Measurements from ENCODE around the gene E2F8.

The E2F8 gene

DNA sequence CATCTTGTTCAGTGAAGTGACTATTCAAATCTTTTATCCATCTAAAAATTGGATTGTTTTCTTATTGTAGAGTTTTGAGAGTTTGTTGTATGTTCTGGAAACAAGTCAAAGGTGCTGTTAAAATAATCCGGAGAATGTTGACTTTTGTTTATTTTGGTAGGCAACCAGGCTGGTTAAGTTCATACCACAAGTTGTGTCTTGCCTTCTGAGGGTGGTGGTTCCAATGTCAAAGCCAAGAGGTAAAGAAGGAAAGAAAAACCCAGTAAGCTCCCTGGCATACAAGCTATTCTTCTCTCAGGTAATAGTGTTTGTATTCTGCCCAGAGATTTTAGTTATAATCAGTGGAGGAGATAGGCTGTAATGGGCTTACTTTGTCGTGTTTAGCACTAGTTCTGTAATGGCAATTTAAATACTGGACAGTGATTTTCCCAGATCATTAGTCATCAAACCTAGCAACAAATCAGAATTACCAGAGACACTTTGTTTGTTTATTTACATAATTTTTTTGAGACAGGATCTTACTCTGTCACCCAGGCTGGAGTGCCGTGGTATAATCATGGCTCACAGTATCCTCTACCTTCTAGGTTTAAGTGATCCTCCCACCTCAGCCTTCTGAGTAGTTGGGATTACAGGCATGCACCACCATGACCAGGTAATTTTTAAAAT, 23.9 kb downstream of the E2F8 start:
- Histone ChIP-seq H3K79me1 (replicated peaks; ENCODE audit: low read length, poor library complexity, severe bottlenecking) (no peaks in the 10 kb centered on the region), H4K8ac (ENCODE audit: low read length) (no peak overlapping the region), H3K36me3 (ENCODE audit: control insufficient read depth in 1 of 2, insufficient read depth in 2 of 2, low read depth in 1 of 2, low read length in 2 of 2) (no peaks in the 10 kb centered on the region), H3K9ac (ENCODE audit: low read length) (no peak overlapping the region), H3K9me3 (ENCODE audit: control insufficient read depth, low read length) (no peaks in the 10 kb centered on the region), H3K4me2 (ENCODE audit: low read length, poor library complexity, severe bottlenecking) (no peak overlapping the region), H3K27ac (ENCODE audit: low read length, poor library complexity, severe bottlenecking) (no peak overlapping the region), H3K4me3 (ENCODE audit: insufficient read depth in 1 of 2, low read depth in 1 of 2, low read length in 2 of 2) (no peak overlapping the region), H4K91ac (ENCODE audit: low read length) (no peak overlapping the region), H2BK15ac (ENCODE audit: low read depth, poor library complexity, severe bottlenecking) (no peak overlapping the region), H3K23ac (ENCODE audit: low read length in 2 of 2) (no peak overlapping the region), H3K27me3 (ENCODE audit: control insufficient read depth in 1 of 2, insufficient read depth in 1 of 2, low read length in 2 of 2) (peaks cover 5 to 53% of the 10 kb centered on the region in 2 experiments), H2BK12ac (ENCODE audit: low read length in 2 of 2) (no peak overlapping the region), H3K14ac (ENCODE audit: low read length in 2 of 2) (no peak overlapping the region), H2BK120ac (ENCODE audit: low read depth, low read length) (no peak overlapping the region), H2AK5ac (ENCODE audit: low read length, severe bottlenecking) (no peak overlapping the region), H3K18ac (ENCODE audit: low read depth in 1 of 2, low read length in 2 of 2) (no peak overlapping the region), H3K4me1 (ENCODE audit: control insufficient read depth, insufficient read depth, low read depth, low read length) (no peaks in the 10 kb centered on the region), H2AFZ (ENCODE audit: low read depth, low read length) (no peak overlapping the region), H3K4ac (ENCODE audit: low read depth in 1 of 2, low read length in 2 of 2) (no peak overlapping the region), H2BK5ac (ENCODE audit: low read depth, low read length, poor library complexity, severe bottlenecking) (no peak overlapping the region)
- DNase-seq, result peak; percentile 19
- 55% methylated on average over 2 of the region's 3 CpGs for WGBS

DNA sequence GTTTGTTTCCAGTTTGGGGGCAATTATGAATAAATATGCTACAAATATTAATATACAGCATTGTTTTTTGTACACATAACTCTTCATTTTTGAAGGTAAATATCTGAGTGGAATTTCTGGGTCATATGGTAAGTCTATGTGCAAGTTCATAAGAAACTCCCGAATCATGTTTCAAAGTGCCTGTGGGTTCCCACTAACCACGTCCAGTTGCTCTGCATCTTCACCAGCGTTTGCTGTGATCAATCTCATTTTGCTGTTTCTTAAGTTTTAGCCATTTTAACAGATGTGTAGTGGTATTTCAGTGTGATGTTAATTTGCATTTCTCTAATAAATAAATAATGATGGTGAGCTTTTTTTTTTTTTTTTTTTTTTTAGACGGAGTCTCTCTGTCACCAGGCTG, 24.7 kb downstream of the E2F8 start:
- no peak overlapping the region for H2BK5ac ChIP-seq (ENCODE audit: low read depth, low read length, poor library complexity, severe bottlenecking)
- no peaks in the 10 kb centered on the region for H3K4me1 ChIP-seq (ENCODE audit: control insufficient read depth, insufficient read depth, low read depth, low read length)
- H3K27ac ChIP-seq (ENCODE audit: low read length, poor library complexity, severe bottlenecking), result no peak overlapping the region
- no peak overlapping the region for H3K18ac ChIP-seq (ENCODE audit: low read depth in 1 of 2, low read length in 2 of 2)
- H3K4me2 ChIP-seq (ENCODE audit: low read length, poor library complexity, severe bottlenecking), result no peak overlapping the region
- no peak overlapping the region for H2AFZ ChIP-seq (ENCODE audit: low read depth, low read length)
- H3K9me3 ChIP-seq (ENCODE audit: control insufficient read depth, low read length), result no peaks in the 10 kb centered on the region
- H2BK12ac ChIP-seq (ENCODE audit: low read length in 2 of 2), result no peak overlapping the region
- H3K9ac ChIP-seq (ENCODE audit: low read length), result no peak overlapping the region
- no peaks in the 10 kb centered on the region for H3K36me3 ChIP-seq (ENCODE audit: control insufficient read depth in 1 of 2, insufficient read depth in 2 of 2, low read depth in 1 of 2, low read length in 2 of 2)
- no peak overlapping the region for H4K91ac ChIP-seq (ENCODE audit: low read length)
- no peak overlapping the region for H3K4me3 ChIP-seq (ENCODE audit: insufficient read depth in 1 of 2, low read depth in 1 of 2, low read length in 2 of 2)
- H4K8ac ChIP-seq (ENCODE audit: low read length), result no peak overlapping the region
- DNase-seq, result no peak
- no peak overlapping the region for H2BK15ac ChIP-seq (ENCODE audit: low read depth, poor library complexity, severe bottlenecking)
- H3K79me1 ChIP-seq (replicated peaks; ENCODE audit: low read length, poor library complexity, severe bottlenecking), result no peaks in the 10 kb centered on the region
- H2AK5ac ChIP-seq (ENCODE audit: low read length, severe bottlenecking), result no peak overlapping the region
- no peak overlapping the region for H3K14ac ChIP-seq (ENCODE audit: low read length in 2 of 2)
- H3K27me3 ChIP-seq (ENCODE audit: control insufficient read depth in 1 of 2, insufficient read depth in 1 of 2, low read length in 2 of 2), result peaks cover 5 to 55% of the 10 kb centered on the region in 2 experiments
- no peak overlapping the region for H2BK120ac ChIP-seq (ENCODE audit: low read depth, low read length)
- no peak overlapping the region for H3K4ac ChIP-seq (ENCODE audit: low read depth in 1 of 2, low read length in 2 of 2)
- 97% methylated on average over 3 of the region's 4 CpGs for WGBS
- no peak overlapping the region for H3K23ac ChIP-seq (ENCODE audit: low read length in 2 of 2)

DNA sequence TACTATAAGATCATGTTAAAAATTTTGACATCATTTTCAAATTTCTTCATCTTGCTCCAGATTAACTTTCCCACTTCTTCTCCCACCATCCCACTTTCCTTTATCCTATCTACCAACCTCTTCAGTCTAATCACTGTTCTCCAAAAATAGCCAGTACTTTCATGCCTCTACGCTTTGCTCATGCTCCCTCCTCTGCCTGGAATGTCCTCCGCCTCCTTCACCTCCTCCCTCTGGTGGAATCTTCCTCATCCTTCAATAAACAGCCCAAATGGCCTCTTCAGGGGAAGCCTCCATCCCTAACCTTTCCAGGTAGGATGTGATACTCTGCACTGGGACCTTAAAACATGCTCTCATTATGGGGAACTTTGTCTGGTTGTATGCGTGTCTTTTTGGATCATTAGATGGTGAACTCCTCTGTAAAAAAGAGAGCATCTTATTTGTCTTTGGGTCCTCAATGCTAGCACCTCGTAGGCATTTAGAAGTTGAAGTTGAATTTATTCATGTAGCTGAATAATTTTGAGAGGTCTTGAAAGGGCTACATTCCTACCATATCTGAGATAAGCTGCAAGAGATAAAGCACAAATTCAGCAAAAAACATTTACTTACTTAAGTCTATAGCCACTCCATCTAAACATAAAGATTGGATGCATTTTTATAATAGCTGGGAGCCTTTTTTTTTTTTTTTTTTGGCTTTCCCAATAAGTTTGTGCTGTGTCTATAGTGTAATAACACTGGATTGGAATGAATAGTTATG, 31.0 kb downstream of the E2F8 start:
- no peak overlapping the region for H3K4me2 ChIP-seq (ENCODE audit: low read length, poor library complexity, severe bottlenecking)
- H3K4me1 ChIP-seq (ENCODE audit: control insufficient read depth, insufficient read depth, low read depth, low read length), result no peaks in the 10 kb centered on the region
- H2AK5ac ChIP-seq (ENCODE audit: low read length, severe bottlenecking), result no peak overlapping the region
- no peak overlapping the region for H3K9ac ChIP-seq (ENCODE audit: low read length)
- no peak overlapping the region for H3K18ac ChIP-seq (ENCODE audit: low read depth in 1 of 2, low read length in 2 of 2)
- H4K8ac ChIP-seq (ENCODE audit: low read length), result no peak overlapping the region
- H2BK15ac ChIP-seq (ENCODE audit: low read depth, poor library complexity, severe bottlenecking), result no peak overlapping the region
- H3K14ac ChIP-seq (ENCODE audit: low read length in 2 of 2), result no peak overlapping the region
- no peak overlapping the region for H2BK120ac ChIP-seq (ENCODE audit: low read depth, low read length)
- no peak for DNase-seq
- no peak overlapping the region for H3K27ac ChIP-seq (ENCODE audit: low read length, poor library complexity, severe bottlenecking)
- 66% methylated on average over 3 of the region's 4 CpGs for WGBS
- H2BK5ac ChIP-seq (ENCODE audit: low read depth, low read length, poor library complexity, severe bottlenecking), result no peak overlapping the region
- H3K27me3 ChIP-seq (ENCODE audit: control insufficient read depth in 1 of 2, insufficient read depth in 1 of 2, low read length in 2 of 2), result peaks cover 17 to 68% of the 10 kb centered on the region in 2 experiments
- no peak overlapping the region for H3K4me3 ChIP-seq (ENCODE audit: insufficient read depth in 1 of 2, low read depth in 1 of 2, low read length in 2 of 2)
- no peak overlapping the region for H2AFZ ChIP-seq (ENCODE audit: low read depth, low read length)
- H3K23ac ChIP-seq (ENCODE audit: low read length in 2 of 2), result no peak overlapping the region
- H2BK12ac ChIP-seq (ENCODE audit: low read length in 2 of 2), result no peak overlapping the region
- H3K36me3 ChIP-seq (ENCODE audit: control insufficient read depth in 1 of 2, insufficient read depth in 2 of 2, low read depth in 1 of 2, low read length in 2 of 2), result no peaks in the 10 kb centered on the region
- no peak overlapping the region for H3K4ac ChIP-seq (ENCODE audit: low read depth in 1 of 2, low read length in 2 of 2)
- no peaks in the 10 kb centered on the region for H3K9me3 ChIP-seq (ENCODE audit: control insufficient read depth, low read length)
- no peaks in the 10 kb centered on the region for H3K79me1 ChIP-seq (replicated peaks; ENCODE audit: low read length, poor library complexity, severe bottlenecking)
- H4K91ac ChIP-seq (ENCODE audit: low read length), result no peak overlapping the region

DNA sequence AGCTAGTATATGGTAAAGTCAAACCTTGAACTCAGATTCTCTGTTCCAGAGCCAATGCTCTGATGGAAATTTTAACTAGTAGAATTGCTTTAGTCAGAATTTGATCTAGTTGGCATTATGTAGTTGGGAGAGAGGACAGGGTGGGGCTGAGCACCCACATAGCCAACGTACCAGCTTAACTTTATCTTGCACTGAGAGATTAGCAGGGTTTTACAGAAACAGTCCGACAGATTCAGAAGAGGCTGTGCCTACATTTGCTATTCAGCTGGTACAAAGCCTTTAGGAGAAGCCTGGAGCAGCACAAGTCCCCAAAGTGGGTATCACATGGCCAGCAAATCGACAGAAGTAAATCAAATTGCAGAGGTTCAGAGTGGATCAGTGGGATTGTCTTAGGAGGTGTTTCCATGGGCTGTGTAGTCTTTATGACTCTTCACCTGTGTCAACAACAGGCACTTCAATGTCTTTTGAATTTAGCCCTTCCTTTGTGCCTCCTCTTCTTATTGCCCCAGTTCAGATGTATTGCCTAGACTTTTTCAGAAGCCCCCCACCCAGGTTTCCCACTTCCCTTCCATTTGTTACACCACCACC, 31.7 kb downstream of the E2F8 start:
- no peak overlapping the region for H3K4me2 ChIP-seq (ENCODE audit: low read length, poor library complexity, severe bottlenecking)
- no peaks in the 10 kb centered on the region for H3K36me3 ChIP-seq (ENCODE audit: control insufficient read depth in 1 of 2, insufficient read depth in 2 of 2, low read depth in 1 of 2, low read length in 2 of 2)
- H3K4ac ChIP-seq (ENCODE audit: low read depth in 1 of 2, low read length in 2 of 2), result no peak overlapping the region
- H2BK120ac ChIP-seq (ENCODE audit: low read depth, low read length), result no peak overlapping the region
- H3K9me3 ChIP-seq (ENCODE audit: control insufficient read depth, low read length), result no peaks in the 10 kb centered on the region
- H3K4me3 ChIP-seq (ENCODE audit: insufficient read depth in 1 of 2, low read depth in 1 of 2, low read length in 2 of 2), result no peak overlapping the region
- H3K79me1 ChIP-seq (replicated peaks; ENCODE audit: low read length, poor library complexity, severe bottlenecking), result no peaks in the 10 kb centered on the region
- no peaks in the 10 kb centered on the region for H3K4me1 ChIP-seq (ENCODE audit: control insufficient read depth, insufficient read depth, low read depth, low read length)
- no peak overlapping the region for H2AK5ac ChIP-seq (ENCODE audit: low read length, severe bottlenecking)
- no peak overlapping the region for H2BK12ac ChIP-seq (ENCODE audit: low read length in 2 of 2)
- no peak overlapping the region for H2AFZ ChIP-seq (ENCODE audit: low read depth, low read length)
- H3K14ac ChIP-seq (ENCODE audit: low read length in 2 of 2), result no peak overlapping the region
- no peak overlapping the region for H2BK5ac ChIP-seq (ENCODE audit: low read depth, low read length, poor library complexity, severe bottlenecking)
- DNase-seq, result no peak
- no peak overlapping the region for H4K91ac ChIP-seq (ENCODE audit: low read length)
- H3K23ac ChIP-seq (ENCODE audit: low read length in 2 of 2), result no peak overlapping the region
- H3K18ac ChIP-seq (ENCODE audit: low read depth in 1 of 2, low read length in 2 of 2), result no peak overlapping the region
- peaks cover 17 to 66% of the 10 kb centered on the region in 2 experiments for H3K27me3 ChIP-seq (ENCODE audit: control insufficient read depth in 1 of 2, insufficient read depth in 1 of 2, low read length in 2 of 2)
- 88% methylated on average over 3 of the region's 3 CpGs for WGBS
- no peak overlapping the region for H2BK15ac ChIP-seq (ENCODE audit: low read depth, poor library complexity, severe bottlenecking)
- no peak overlapping the region for H3K9ac ChIP-seq (ENCODE audit: low read length)
- no peak overlapping the region for H4K8ac ChIP-seq (ENCODE audit: low read length)
- H3K27ac ChIP-seq (ENCODE audit: low read length, poor library complexity, severe bottlenecking), result no peak overlapping the region
